H9 (cell line): ENCODE measurements around the gene MAP3K5. TPM values are rescaled to one million over a fixed set of nuclear protein-coding genes. Genes with fewer than 3 reads are reported as not detected.

Experiments used
- DNase-seq: peaks from one replicate; pipeline ENCODE4 v3.0.0-alpha.2; 2017
- H2AFZ ChIP-seq: one replicate; pipeline ENCODE4 v1.6.1; 2013; ENCODE audit warnings: mild to moderate bottlenecking, low read length, control low read depth, moderate library complexity
- H2AK5ac ChIP-seq: 2 replicates; pipeline ENCODE4 v1.6.1; 2013; ENCODE audit warnings: low read length, control low read depth, mixed read lengths; ENCODE audit not compliant: insufficient read length
- H2BK120ac ChIP-seq: one replicate; pipeline ENCODE4 v1.6.1; 2013; ENCODE audit warnings: low read depth, mild to moderate bottlenecking, low read length, control low read depth, inconsistent platforms; ENCODE audit not compliant: poor library complexity, severe bottlenecking
- H2BK12ac ChIP-seq: 2 replicates; pipeline ENCODE4 v1.6.1; 2013; ENCODE audit warnings: low read length, control low read depth, mixed read lengths, low read depth; ENCODE audit not compliant: insufficient read length
- H2BK15ac ChIP-seq: 2 replicates; pipeline ENCODE4 v1.6.1; 2013; ENCODE audit warnings: low read depth, low read length, control low read depth
- H2BK20ac ChIP-seq: one replicate; pipeline ENCODE4 v1.6.1; 2013; ENCODE audit warnings: low read depth, mild to moderate bottlenecking, low read length, control low read depth, inconsistent platforms; ENCODE audit not compliant: poor library complexity, severe bottlenecking
- H2BK5ac ChIP-seq: 2 replicates; pipeline ENCODE4 v1.6.1; 2013; ENCODE audit warnings: low read length, control low read depth, mixed read lengths; ENCODE audit not compliant: insufficient read length
- H3K14ac ChIP-seq: 2 replicates; pipeline ENCODE4 v1.6.1; 2013; ENCODE audit warnings: low read length, control low read depth; ENCODE audit not compliant: insufficient read depth
- H3K18ac ChIP-seq: 2 replicates; pipeline ENCODE4 v1.6.1; 2013; ENCODE audit warnings: low read depth, mild to moderate bottlenecking, mixed read lengths, low read length, control low read depth; ENCODE audit not compliant: insufficient read length
- H3K23ac ChIP-seq: 2 replicates; pipeline ENCODE4 v1.6.1; 2013; ENCODE audit warnings: low read length, control low read depth, mixed read lengths, low read depth; ENCODE audit not compliant: insufficient read length
- H3K23me2 ChIP-seq: 2 replicates; pipeline ENCODE4 v1.6.1; 2013; ENCODE audit warnings: low read depth, mild to moderate bottlenecking, mixed read lengths, low read length, control low read depth; ENCODE audit not compliant: insufficient read length, poor library complexity, severe bottlenecking
- H3K27ac ChIP-seq: 2 replicates; pipeline ENCODE4 v1.5.1; 2013; ENCODE audit warnings: low read length, control low read depth, mixed read lengths, low read depth; ENCODE audit not compliant: insufficient read length
- H3K27me3 ChIP-seq: 2 replicates; pipeline ENCODE4 v1.6.1; 2013; ENCODE audit warnings: low read length, control low read depth, inconsistent platforms; ENCODE audit not compliant: insufficient read depth
- H3K4ac ChIP-seq: 2 replicates; pipeline ENCODE4 v1.6.1; 2013; ENCODE audit warnings: low read depth, mild to moderate bottlenecking, control low read depth, inconsistent platforms, low read length, moderate library complexity
- H3K4me1 ChIP-seq: 2 replicates; pipeline ENCODE4 v1.6.1; 2013; ENCODE audit warnings: low read length, control low read depth, inconsistent platforms; ENCODE audit not compliant: insufficient read depth
- H3K4me2 ChIP-seq: 2 replicates; pipeline ENCODE4 v1.6.1; 2013; ENCODE audit warnings: low read length, control low read depth, mixed read lengths; ENCODE audit not compliant: insufficient read length, insufficient read depth
- H3K56ac ChIP-seq: 2 replicates; pipeline ENCODE4 v1.6.1; 2013; ENCODE audit warnings: low read depth, mild to moderate bottlenecking, mixed read lengths, low read length, control low read depth; ENCODE audit not compliant: insufficient read length
- H3K79me1 ChIP-seq: 2 replicates; pipeline ENCODE4 v1.6.1; 2013; ENCODE audit warnings: low read depth, mild to moderate bottlenecking, moderate library complexity, low read length, control low read depth, inconsistent platforms; ENCODE audit not compliant: insufficient read depth, poor library complexity, severe bottlenecking
- H3K79me2 ChIP-seq: 2 replicates; pipeline ENCODE4 v1.6.1; 2013; ENCODE audit warnings: low read length, control low read depth, inconsistent platforms; ENCODE audit not compliant: insufficient read depth
- H3K9ac ChIP-seq: 2 replicates; pipeline ENCODE4 v1.6.1; 2013; ENCODE audit warnings: low read length, control low read depth, mixed read lengths; ENCODE audit not compliant: insufficient read length; ENCODE audit errors: extremely low read depth
- H3K9me3 ChIP-seq: one replicate; pipeline ENCODE4 v1.6.1; 2013; ENCODE audit warnings: low read depth, low read length, inconsistent platforms; ENCODE audit not compliant: control insufficient read depth
- H3T11ph ChIP-seq: one replicate; pipeline ENCODE4 v1.6.1; 2013; ENCODE audit warnings: mild to moderate bottlenecking, low read length, control low read depth, inconsistent platforms
- H4K20me1 ChIP-seq: one replicate; pipeline ENCODE4 v1.6.1; 2013; ENCODE audit not compliant: control insufficient read depth, insufficient read length, insufficient read depth
- H4K5ac ChIP-seq: 2 replicates; pipeline ENCODE4 v1.6.1; 2013; ENCODE audit warnings: low read depth, mild to moderate bottlenecking, mixed read lengths, low read length, control low read depth; ENCODE audit not compliant: insufficient read length
- H4K8ac ChIP-seq: replicated peaks from 2 replicates; pipeline ENCODE4 v1.6.1; 2013; ENCODE audit warnings: low read length, control low read depth, mixed read lengths, low read depth; ENCODE audit not compliant: insufficient read length
- H4K91ac ChIP-seq: 2 replicates; pipeline ENCODE4 v1.6.1; 2013; ENCODE audit warnings: low read depth, mild to moderate bottlenecking, moderate library complexity, mixed read lengths, low read length, control low read depth; ENCODE audit not compliant: insufficient read length
- H3K27ac Mint-ChIP-seq, 3 experiments: 2 replicates in 2 of 3; 3 replicates in 1 of 3; pipeline ENCODE4 v1.8.0; 2020 to 2021; ENCODE audit warnings: mixed read lengths in 3 of 3, mild to moderate bottlenecking in 1 of 3, moderate library complexity in 1 of 3
- H3K27me3 Mint-ChIP-seq: 2 replicates; pipeline ENCODE4 v1.8.0; 2021; ENCODE audit warnings: low read depth, mild to moderate bottlenecking, moderate library complexity, mixed read lengths
- H3K36me3 Mint-ChIP-seq, 3 experiments: 2 replicates in 2 of 3; 3 replicates in 1 of 3; pipeline ENCODE4 v1.8.0; 2020 to 2021; ENCODE audit warnings: low read depth in 3 of 3, mixed read lengths in 3 of 3; ENCODE audit not compliant: insufficient read depth in 1 of 3
- H3K4me1 Mint-ChIP-seq, 2 experiments: 2 replicates each; pipeline ENCODE4 v1.8.0; 2020; ENCODE audit warnings: mixed read lengths in 2 of 2
- H3K4me3 Mint-ChIP-seq, 2 experiments: 2 replicates in 1 of 2; 3 replicates in 1 of 2; pipeline ENCODE4 v1.8.0; 2020 to 2021; ENCODE audit warnings: mild to moderate bottlenecking in 2 of 2, mixed read lengths in 2 of 2, moderate library complexity in 1 of 2
- H3K9me3 Mint-ChIP-seq, 2 experiments: 2 replicates in 1 of 2; 3 replicates in 1 of 2; pipeline ENCODE4 v1.8.0; 2020; ENCODE audit warnings: mild to moderate bottlenecking in 2 of 2, mixed read lengths in 2 of 2, moderate library complexity in 1 of 2
- CTCF ChIP-seq: fragments of 200-600 bp; sonication (generic); conservative IDR thresholded peaks from 3 replicates; pipeline ENCODE4 v1.8.0; 2021; ENCODE audit warnings: antibody characterized with exemption, mild to moderate bottlenecking
- WGBS: extraction: QIAGEN DNeasy Blood & Tissue Kit; methylation state at CpG from one replicate; pipeline ENCODE4 v1.1.7; 2013; ENCODE audit warnings: missing lambda C conversion rate, low lambda C conversion rate, mixed read lengths; ENCODE audit not compliant: insufficient read length; ENCODE audit errors: extremely low coverage; 5-methylcytosine and 5-hydroxymethylcytosine counted together
- total RNA-seq: library from RNA; stranded (reverse); gene quantifications from 2 replicates; pipeline ENCODE4 v1.2.1, GENCODE V29; 2021

The MAP3K5 gene
- total RNA-seq, 1 experiment from 2014 or later, result 1.6 TPM

GRCh38 chr6:136550045-136550329, 242.3 kb downstream of the MAP3K5 start:
- H3K14ac ChIP-seq, result peak overlapping the region; percentile 63; the same call in 1 of the 2 replicates
- no peak overlapping the region for H2BK15ac ChIP-seq
- H3K18ac ChIP-seq, result peak overlapping the region; percentile 78
- no peak overlapping the region for H2AK5ac ChIP-seq
- H2BK120ac ChIP-seq, result no peak overlapping the region
- no peak overlapping the region for H4K8ac ChIP-seq
- peaks cover 2% of the 10 kb centered on the region for H3K79me1 ChIP-seq
- H2BK20ac ChIP-seq, result no peak overlapping the region
- no peak overlapping the region for H3K27ac ChIP-seq
- H2BK12ac ChIP-seq, result no peak overlapping the region
- peak overlapping the region; percentile 62 for H3K9ac ChIP-seq
- no peaks in the 10 kb centered on the region for H4K20me1 ChIP-seq
- peaks cover 42% of the 10 kb centered on the region for H3K27me3 Mint-ChIP-seq
- no peak overlapping the region for H3K23ac ChIP-seq
- H4K91ac ChIP-seq, result no peak overlapping the region
- H3K4ac ChIP-seq, result no peak overlapping the region
- H3K4me3 Mint-ChIP-seq, result peak overlapping the region; percentile 85 to 95
- H3K27ac Mint-ChIP-seq, result no peak overlapping the region
- H3K4me2 ChIP-seq, result peak overlapping the region; percentile 92
- no peak overlapping the region for H3T11ph ChIP-seq
- peaks cover 14% of the 10 kb centered on the region for H3K23me2 ChIP-seq
- H3K9me3 ChIP-seq, result no peaks in the 10 kb centered on the region
- no peak overlapping the region for H2BK5ac ChIP-seq
- peaks cover 3% of the 10 kb centered on the region; the same call in 1 of the 2 replicates for H3K4me1 ChIP-seq
- H3K9me3 Mint-ChIP-seq, result no peaks in the 10 kb centered on the region
- TF ChIP-seq CTCF, result no peak
- H3K27me3 ChIP-seq, result no peaks in the 10 kb centered on the region; the same call in 1 of the 2 replicates
- no peak overlapping the region for H4K5ac ChIP-seq
- H3K36me3 Mint-ChIP-seq, result no peaks in the 10 kb centered on the region
- peaks cover 12% of the 10 kb centered on the region; the same call in 1 of the 2 replicates for H3K79me2 ChIP-seq
- H2AFZ ChIP-seq, result no peak overlapping the region
- DNase-seq, result no peak
- no peak overlapping the region for H3K56ac ChIP-seq
- WGBS, result no CpG with 5 or more reads among the region's 46 CpGs
- peaks cover 37 to 41% of the 10 kb centered on the region in 2 experiments for H3K4me1 Mint-ChIP-seq
